Islet precursor cell (in vitro differentiated cells): ENCODE results near the gene C11orf16.
"Not testable (repeated sequence)": the region's sequence is repeated elsewhere in the genome, so short reads cannot be mapped to it uniquely, and the experiment has no call there.

Experiments used
- DNase-seq: peaks from one replicate; pipeline ENCODE4 v3.0.0-alpha.2; 2018

The C11orf16 gene

GRCh38 chr11:8934742-8935488 is 2.2 kb upstream of the C11orf16 start:
- DNase-seq, result peak; percentile 87

DNA sequence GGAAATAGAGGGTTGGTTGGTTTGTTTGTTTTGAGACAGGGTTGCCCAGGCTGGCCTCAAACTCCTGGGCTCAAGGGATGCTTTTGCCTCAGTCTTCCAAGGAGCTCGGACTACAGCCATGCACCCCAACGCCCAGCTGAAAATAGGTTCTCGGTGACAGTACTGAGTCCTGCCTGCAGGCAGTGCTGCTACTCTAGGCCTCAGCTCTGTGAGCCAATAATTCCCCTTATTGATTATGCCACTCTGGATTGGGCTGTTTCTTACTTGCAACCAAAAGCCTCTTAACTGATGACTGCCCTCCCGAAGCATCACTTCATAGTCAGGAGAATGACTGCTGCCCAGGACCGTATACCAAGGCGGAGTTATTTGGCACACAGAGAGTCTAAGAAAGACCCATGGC is 1.2 kb upstream of the C11orf16 start:
- DNase-seq, result no peak

GRCh38 chr11:8930456-8931175 is 2.1 kb downstream of the C11orf16 start:
- no peak for DNase-seq

DNA sequence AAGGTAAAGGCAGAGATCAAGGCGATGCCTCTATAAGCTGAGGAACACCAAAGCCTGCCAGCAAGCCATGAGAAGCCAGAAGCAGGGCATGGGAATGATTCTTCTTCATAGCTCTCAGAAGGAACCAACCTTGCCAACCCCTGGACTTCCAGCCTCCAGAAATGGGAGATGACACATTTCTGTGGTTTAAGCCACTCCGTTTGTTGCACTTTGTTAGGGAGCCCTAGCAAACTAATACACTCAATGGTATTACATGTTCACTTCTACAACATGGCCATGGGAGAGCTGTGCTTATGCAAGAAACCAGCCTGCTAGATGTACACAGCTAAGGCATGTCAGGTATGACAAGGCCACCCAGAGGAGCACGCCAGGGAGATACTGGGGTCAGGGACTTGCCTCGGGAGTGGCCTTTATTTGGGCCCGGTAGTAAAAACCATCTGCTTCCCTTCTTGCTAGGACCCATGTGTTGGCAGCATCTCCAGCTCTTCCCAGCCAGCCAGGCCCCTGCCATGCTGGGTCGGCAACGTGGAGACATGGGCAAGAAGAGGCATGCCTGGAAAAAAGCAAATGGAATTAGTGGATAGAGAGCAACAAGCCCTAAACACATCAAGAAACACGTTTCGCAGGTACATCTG is 3.6 kb downstream of the C11orf16 start:
- DNase-seq, result no peak

GRCh38 chr11:8928205-8928604 is 4.5 kb downstream of the C11orf16 start:
- no peak for DNase-seq

DNA sequence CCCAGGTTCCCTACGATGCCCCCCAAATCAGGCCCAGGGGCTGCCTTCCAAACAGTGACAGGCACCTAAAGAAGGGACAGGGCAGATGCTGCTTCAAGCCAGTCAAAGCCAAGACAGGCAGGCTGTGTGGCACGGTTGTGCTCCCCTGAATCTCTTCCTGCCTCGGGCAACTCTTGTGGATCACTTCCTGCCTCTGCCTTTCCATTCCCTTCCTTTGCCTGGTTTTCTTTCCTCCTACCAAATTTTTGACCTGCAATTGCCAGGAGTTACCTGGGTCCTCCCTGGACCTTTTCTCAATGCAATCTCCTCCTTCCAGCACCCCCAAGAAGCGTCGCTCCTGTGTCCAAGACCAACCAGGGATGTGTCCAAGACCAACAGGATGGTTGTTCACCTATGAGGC is 5.5 kb downstream of the C11orf16 start:
- DNase-seq, result no peak

DNA sequence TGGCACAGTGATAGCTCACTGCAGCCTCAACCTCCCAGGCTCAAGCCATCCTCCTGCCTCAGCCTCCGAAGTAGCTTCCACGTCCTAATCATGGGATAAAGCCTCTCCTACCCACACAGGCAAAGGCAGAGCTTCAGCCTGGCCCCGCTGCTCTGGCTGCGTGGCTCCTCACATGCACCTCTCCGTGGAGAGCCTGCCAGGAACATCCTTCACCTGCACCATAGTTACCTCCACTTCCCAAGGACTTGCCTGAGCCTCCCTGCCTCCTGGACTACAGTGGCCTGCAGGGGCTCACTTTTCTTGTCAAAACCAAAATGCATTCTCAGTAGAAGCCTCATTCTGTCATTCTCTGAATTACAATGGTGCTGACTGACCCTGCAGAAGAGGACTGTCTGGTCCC is 6.5 kb downstream of the C11orf16 start:
- DNase-seq, result no peak

GRCh38 chr11:8925711-8926110 is 7.0 kb downstream of the C11orf16 start:
- no peak for DNase-seq

DNA sequence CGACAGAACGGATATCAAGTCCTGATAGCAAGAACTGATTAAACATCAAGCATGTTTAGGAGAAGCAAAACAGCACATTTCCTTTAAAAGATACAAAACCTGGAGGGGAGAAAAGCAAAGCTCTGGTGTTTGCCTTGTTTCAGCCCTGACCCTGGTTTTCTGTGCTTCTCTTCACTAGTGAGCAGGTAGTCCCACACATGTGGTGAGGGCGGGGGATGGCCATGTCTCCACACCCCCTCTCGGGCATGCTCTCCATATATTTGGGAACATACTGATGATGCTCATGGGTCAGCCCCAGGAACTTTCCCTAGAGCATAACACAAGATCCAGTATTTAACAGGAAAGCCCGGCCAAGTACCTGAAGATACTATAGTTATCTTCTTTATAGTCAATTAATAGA is 10.1 kb downstream of the C11orf16 start:
- no peak for DNase-seq

DNA sequence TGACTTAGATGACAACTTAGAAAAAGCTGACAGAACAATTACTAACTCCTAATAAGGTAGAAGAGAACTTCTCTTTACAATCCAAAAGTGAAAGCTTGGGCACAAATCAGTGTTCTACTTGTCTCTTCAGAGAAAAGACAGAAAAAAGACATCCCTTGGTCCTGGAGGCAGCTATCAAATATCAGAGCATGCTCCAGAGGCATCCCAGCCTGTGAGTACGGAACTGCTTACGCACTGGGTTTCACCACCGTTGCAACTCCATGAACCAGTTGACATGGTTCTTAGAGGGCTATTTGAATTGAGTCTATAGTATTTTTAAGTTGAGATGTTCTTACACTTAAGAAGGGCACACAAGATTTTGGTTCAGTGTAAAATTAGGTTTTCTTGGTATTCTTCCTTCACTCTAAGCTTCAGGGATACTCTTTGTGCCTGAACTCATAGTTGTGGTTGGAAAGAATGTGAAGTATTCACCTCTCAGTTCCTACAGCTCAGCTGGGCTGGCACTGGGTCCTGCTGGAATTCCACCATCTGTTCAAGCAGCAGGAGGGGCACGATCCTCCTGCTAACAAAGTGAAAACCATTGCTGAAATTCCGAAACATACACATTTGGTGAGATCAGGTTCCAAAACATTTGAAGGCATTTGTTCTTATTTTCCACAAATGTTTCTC is 15.5 kb downstream of the C11orf16 start:
- DNase-seq, result peak; percentile 90

DNA sequence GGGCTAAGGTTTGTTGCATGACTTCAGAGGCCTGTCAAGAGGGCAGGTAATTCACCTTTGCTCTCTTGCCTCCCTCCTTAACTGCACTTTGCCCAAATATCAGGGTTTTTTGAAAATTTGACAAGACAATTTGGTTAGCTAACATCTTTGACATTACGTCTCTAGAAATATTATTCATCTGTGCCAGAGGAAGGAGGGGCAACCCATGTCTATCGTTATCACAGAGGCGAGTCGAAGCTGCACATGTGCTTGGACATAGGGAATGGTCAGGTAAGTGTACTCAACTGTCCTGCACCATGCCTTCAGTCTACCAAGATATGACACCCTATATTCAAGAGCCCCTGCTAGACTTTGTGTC is 18.1 kb downstream of the C11orf16 start:
- DNase-seq, result no peak

- peak; percentile 70 for DNase-seq
Observed at GRCh38 chr11:8913961-8914660, 18.6 kb downstream of the C11orf16 start.

DNA sequence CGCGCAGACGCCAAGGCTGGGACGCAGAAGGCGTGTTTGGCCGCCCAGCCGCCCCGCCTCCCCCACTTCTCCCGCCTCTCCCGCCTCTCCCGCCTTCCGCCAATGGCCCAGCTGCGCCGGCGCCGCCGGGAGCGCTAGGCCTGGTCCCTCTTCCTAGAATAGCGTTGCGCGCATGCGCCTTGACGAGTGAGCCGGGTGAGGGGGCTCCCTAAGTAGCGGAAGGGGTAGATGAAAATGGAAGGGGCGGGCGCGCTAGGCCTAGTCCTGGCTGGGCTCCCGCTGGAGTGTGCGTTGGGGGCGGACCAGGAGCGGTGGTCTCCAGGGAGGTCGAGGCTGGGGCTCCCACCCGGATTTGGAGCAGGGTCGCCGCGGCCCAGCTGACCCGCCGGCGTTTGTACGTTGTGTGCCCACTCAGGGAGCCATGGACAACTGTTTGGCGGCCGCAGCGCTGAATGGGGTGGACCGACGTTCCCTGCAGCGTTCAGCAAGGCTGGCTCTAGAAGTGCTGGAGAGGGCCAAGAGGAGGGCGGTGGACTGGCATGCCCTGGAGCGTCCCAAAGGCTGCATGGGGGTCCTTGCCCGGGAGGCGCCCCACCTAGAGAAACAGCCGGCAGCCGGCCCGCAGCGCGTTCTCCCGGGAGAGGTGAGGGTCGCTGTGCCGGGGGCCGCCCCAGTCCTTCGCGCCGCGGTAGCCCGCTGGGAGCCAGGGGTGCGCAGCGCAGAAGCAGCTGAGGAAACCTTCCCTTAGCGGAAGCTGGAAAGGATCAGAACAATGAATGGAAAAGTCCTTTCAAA is 21.5 kb downstream of the C11orf16 start, which contains the start of gene AKIP1:
TSS of gene AKIP1 (plus strand) at position 161 of the 795 bp plus-strand sequence. CDS start at position 422, 261 bp downstream.
- DNase-seq, result peak; percentile 99

DNA sequence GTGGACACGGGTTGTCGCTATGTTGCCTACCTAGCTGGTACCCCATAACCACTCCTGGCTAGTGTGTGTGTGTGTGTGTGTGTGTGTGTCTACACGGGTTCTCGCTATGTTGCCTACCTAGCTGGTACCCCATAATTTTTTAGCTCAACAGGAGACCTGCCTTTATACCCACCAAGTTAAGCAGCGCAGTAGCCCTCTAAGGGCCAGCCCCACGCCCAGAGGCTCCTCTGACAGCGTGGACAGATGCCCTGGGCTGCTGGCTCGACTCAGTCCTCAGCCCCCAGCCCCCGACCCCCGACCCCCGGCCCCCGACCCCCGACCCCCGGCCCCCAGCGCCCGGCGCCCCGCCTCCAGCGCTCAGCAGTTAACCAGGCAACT is 22.1 kb downstream of the C11orf16 start:
- no peak for DNase-seq

DNA sequence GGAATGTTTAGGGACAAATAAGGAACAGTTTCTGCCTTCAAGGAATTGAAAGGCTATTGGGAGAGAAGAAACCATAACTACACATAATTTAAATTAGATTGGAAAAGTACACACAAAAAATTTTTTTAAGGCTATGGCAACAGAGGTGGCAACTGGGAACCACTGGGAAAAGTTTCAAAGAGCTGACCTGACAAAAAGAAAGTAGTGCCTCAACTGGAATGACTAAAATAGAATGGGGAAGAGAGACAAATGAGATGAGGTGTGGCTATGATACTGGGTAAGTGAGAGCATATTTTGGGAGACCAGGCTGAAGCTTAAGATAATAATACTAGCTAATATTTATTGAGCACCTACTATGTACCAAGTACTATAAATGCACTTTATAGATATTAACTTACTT is 24.6 kb downstream of the C11orf16 start:
- DNase-seq, result no peak

- no peak for DNase-seq
Observed at GRCh38 chr11:8907116-8907515, 25.6 kb downstream of the C11orf16 start.

GRCh38 chr11:8905528-8906165 is 27.1 kb downstream of the C11orf16 start:
- no peak for DNase-seq

- no peak for DNase-seq
Observed at GRCh38 chr11:8899119-8899753, 33.5 kb downstream of the C11orf16 start.

GRCh38 chr11:8891185-8891584 is 41.6 kb downstream of the C11orf16 start:
- not testable (repeated sequence) for DNase-seq

- DNase-seq, result no peak
Observed at GRCh38 chr11:8886322-8886721, 46.4 kb downstream of the C11orf16 start.

GRCh38 chr11:8881585-8881984 is 51.2 kb downstream of the C11orf16 start:
- DNase-seq, result not testable (repeated sequence)
